ENCODE measurements around the gene PITX2. TPM values are rescaled to one million over a fixed set of nuclear protein-coding genes. Genes with fewer than 3 reads are reported as not detected.

PITX2 gene
- total RNA-seq, 1 donor from 2014 or later: 1.0 TPM

DNA sequence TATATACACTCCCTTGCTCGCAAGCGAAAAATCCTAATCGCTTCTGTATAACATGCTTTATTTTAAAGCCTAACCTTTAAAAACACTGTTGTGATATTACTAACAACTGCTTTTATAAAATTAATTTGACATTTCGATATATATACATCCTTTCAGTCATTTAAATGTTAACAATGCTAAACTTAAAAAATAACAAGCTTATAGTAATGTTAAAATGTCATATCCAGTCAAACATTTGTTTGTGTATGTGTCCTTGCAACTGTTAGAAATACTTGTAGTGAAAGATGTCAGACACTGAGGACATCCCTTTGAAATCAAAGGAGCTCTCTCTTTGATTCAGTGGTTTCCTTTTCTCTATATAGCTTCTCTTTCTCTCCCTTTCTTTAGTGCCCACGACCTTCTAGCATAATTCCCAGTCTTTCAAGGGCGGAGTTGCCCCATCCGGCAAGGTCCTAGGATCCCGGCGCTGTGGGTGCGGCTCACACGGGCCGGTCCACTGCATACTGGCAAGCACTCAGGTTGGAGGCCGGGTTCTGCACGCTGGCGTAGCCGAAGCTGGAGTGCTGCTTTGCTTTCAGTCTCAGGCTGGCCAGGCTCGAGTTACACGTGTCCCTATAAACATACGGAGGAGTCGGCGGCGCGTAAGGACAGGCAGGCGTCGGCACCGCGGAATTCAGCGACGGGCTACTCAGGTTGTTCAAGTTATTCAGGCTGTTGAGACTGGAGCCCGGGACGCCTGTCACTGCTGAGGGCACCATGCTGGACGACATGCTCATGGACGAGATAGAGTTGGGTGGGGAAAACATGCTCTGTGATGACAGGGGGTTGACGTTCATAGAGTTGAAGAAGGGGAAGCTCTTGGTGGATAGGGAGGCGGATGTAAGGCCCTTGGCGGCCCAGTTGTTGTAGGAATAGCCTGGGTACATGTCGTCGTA lies 5.0 kb downstream of the PITX2 start:
- Mint-ChIP-seq H3K27ac (ENCODE audit: unreplicated experiment) (peak overlapping the region; percentile 78), H3K9me3 (ENCODE audit: low read depth) (no peaks in the 10 kb centered on the region), H3K36me3 (ENCODE audit: low read depth) (peaks cover 9% of the 10 kb centered on the region), H3K4me1 (ENCODE audit: low read depth) (peaks cover 36% of the 10 kb centered on the region), H3K4me3 (ENCODE audit: unreplicated experiment) (peak overlapping the region; percentile 44), H3K27me3 (ENCODE audit: low read depth) (peaks cover 90% of the 10 kb centered on the region)
- no peak for DNase-seq (ENCODE audit: low spot score)
- TF ChIP-seq, protein P1, sequence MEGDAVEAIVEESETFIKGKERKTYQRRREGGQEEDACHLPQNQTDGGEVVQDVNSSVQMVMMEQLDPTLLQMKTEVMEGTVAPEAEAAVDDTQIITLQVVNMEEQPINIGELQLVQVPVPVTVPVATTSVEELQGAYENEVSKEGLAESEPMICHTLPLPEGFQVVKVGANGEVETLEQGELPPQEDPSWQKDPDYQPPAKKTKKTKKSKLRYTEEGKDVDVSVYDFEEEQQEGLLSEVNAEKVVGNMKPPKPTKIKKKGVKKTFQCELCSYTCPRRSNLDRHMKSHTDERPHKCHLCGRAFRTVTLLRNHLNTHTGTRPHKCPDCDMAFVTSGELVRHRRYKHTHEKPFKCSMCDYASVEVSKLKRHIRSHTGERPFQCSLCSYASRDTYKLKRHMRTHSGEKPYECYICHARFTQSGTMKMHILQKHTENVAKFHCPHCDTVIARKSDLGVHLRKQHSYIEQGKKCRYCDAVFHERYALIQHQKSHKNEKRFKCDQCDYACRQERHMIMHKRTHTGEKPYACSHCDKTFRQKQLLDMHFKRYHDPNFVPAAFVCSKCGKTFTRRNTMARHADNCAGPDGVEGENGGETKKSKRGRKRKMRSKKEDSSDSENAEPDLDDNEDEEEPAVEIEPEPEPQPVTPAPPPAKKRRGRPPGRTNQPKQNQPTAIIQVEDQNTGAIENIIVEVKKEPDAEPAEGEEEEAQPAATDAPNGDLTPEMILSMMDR (IDR thresholded peaks at IDR 0.05): no peak

DNA sequence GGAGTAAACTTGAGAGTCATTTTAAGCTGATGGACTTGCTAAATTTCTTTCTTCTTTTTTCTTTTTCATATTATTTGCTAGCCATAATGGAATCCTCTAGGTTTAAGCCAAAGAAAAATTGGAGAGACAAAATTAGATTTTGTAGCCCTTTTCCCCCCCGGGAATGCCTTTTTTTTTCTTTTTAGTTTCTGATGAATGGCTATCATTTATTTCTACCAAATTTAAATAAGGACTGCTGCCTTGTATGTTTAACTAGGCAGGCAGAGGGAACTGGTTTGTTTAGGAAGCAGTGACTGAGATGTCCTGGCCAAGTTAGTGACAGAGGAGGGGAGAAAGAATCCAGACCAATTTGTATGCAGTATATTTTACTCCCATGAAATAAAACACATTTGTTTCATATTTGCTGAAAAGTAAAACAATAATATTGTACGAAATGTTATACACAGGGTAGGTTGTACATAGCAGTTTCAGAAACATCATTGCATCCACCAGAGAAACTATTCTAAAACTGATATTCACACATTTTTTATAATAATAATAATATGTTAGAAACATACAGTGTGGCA lies 5.7 kb downstream of the PITX2 start:
- no peaks in the 10 kb centered on the region for H3K9me3 Mint-ChIP-seq (ENCODE audit: low read depth)
- H3K4me3 Mint-ChIP-seq (ENCODE audit: unreplicated experiment): no peak overlapping the region
- peaks cover 90% of the 10 kb centered on the region for H3K27me3 Mint-ChIP-seq (ENCODE audit: low read depth)
- DNase-seq (ENCODE audit: low spot score): no peak
- TF ChIP-seq, protein P1 (IDR thresholded peaks at IDR 0.05): no peak
- peaks cover 33% of the 10 kb centered on the region for H3K4me1 Mint-ChIP-seq (ENCODE audit: low read depth)
- H3K36me3 Mint-ChIP-seq (ENCODE audit: low read depth): peaks cover 9% of the 10 kb centered on the region
- no peak overlapping the region for H3K27ac Mint-ChIP-seq (ENCODE audit: unreplicated experiment)

DNA sequence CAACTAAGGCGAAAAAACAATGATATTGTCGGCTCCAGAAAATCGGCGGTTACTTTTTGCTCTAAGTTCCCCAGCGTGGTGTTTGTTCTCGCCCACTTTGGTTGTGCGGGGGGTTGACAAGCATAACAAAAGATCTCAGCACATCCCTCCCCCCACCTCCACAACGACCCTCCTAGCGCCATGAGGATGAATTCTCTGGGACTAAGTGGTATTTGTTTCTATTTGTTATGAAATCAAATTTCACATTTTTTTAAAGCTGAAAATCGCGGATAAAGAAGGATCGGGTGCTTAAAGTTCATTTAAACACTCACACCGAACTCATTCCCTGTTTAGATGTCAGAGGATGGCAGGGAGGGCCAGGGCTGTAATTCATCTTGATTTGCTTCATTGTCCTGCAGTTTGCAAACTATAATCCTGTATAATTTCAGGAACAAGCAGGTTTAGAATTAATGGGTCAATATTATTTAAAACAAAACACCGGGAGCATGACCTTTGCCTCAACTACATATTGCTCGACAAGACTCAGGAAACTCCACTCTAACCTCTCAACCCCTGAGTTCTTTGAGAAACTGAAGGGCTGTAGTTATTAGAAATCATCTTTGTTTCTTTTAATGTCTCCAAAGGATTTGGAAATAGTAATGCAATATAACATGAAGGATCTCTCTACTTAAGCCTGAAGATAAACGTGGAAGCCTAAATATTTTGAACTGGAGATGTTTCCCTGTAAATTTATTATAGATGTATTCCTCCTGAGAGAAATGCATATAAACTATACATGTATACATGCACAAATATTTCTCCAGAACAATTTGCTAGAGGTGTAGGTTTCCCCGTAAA lies 6.4 kb downstream of the PITX2 start:
- Mint-ChIP-seq H3K27me3 (ENCODE audit: low read depth) (peaks cover 86% of the 10 kb centered on the region), H3K4me3 (ENCODE audit: unreplicated experiment) (no peak overlapping the region), H3K9me3 (ENCODE audit: low read depth) (no peaks in the 10 kb centered on the region), H3K36me3 (ENCODE audit: low read depth) (peaks cover 9% of the 10 kb centered on the region), H3K27ac (ENCODE audit: unreplicated experiment) (no peak overlapping the region), H3K4me1 (ENCODE audit: low read depth) (peaks cover 27% of the 10 kb centered on the region)
- DNase-seq (ENCODE audit: low spot score): no peak
- TF ChIP-seq, protein P1 (IDR thresholded peaks at IDR 0.05): no peak

DNA sequence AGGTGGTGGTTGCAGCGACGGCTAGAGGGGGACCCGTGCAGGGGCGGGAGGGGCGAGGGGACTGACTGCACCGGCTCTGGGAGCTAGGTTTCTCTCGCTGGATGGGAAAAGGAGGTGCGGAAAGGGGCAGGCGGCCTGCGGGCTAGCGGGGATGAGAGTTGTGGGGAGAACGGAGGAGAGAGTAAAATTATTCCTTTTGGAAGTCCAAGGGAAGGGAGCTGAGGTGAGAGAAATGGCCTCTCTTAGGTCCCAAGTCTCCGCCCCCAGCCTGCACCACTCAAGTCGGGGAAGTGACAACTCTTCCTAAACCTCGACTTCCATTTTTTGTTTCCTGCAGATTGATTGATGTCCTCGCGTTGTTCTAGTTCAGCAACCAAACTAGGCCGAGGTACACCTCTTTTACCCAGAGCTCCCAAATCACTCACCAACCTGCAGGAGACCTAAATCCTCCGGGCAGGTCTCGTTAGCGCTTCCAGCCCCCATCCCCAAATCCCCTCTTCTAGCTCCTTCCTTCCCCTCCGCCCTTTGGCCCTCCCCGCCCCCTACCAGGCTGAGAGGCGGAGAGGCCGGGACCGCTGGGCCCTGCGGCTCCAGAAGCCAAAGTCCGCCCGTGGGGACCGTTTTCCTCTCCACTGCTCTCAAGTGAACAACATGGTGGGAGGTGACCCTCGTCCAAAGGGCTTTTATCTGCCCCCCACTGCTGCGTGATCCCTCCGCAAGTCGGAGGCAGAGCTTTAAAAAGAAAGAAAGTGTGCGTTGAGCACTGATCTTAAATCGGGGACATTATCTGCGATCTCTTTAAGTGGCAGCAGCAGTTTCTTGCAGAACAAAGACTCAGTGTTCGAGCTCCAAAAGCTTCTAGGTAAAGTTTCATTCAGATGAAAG lies 7.3 kb downstream of the PITX2 start:
- no peaks in the 10 kb centered on the region for H3K9me3 Mint-ChIP-seq (ENCODE audit: low read depth)
- H3K4me1 Mint-ChIP-seq (ENCODE audit: low read depth): peaks cover 20% of the 10 kb centered on the region
- TF ChIP-seq, protein P1 (IDR thresholded peaks at IDR 0.05): no peak
- DNase-seq (ENCODE audit: low spot score): no peak
- H3K27ac Mint-ChIP-seq (ENCODE audit: unreplicated experiment): no peak overlapping the region
- H3K27me3 Mint-ChIP-seq (ENCODE audit: low read depth): peaks cover 82% of the 10 kb centered on the region
- peak overlapping the region; percentile 25 for H3K4me3 Mint-ChIP-seq (ENCODE audit: unreplicated experiment)
- H3K36me3 Mint-ChIP-seq (ENCODE audit: low read depth): peaks cover 9% of the 10 kb centered on the region

Data from chondrocyte (in vitro differentiated cells).